Measurements from ENCODE around the gene SLC12A7.

DNA sequence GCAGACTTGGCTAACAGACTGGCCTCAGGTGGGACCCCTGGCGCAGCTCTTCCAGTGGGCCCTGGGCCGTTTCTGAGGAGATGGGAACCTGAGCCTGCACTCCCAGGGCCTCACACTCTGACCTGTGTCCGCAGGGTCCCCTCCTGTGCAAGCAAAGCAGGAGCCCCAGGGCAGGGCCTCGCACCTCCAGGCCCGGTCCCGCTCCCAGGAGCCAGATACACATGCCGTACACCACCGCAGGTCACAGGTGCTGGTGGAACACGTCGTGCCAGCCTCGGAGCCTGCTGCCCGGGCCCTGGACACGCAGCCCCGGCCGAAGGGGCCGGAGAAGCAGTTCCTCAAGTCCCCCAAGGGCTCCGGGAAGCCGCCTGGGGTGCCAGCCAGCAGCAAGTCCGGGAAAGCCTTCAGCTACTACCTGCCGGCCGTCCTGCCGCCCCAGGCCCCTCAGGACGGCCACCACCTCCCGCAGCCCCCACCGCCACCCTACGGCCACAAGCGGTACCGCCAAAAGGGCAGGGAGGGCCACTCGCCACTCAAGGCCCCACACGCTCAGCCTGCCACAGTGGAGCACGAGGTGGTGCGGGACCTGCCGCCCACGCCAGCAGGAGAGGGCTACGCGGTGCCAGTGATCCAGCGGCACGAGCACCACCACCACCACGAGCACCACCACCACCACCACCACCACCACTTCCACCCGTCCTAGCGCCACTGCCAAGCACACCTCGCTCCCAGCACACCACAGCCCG is 74.0 kb downstream of the SLC12A7 start:
- TF ChIP-seq, protein P1, sequence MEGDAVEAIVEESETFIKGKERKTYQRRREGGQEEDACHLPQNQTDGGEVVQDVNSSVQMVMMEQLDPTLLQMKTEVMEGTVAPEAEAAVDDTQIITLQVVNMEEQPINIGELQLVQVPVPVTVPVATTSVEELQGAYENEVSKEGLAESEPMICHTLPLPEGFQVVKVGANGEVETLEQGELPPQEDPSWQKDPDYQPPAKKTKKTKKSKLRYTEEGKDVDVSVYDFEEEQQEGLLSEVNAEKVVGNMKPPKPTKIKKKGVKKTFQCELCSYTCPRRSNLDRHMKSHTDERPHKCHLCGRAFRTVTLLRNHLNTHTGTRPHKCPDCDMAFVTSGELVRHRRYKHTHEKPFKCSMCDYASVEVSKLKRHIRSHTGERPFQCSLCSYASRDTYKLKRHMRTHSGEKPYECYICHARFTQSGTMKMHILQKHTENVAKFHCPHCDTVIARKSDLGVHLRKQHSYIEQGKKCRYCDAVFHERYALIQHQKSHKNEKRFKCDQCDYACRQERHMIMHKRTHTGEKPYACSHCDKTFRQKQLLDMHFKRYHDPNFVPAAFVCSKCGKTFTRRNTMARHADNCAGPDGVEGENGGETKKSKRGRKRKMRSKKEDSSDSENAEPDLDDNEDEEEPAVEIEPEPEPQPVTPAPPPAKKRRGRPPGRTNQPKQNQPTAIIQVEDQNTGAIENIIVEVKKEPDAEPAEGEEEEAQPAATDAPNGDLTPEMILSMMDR (IDR thresholded peaks at IDR 0.05) = no peak
- TF ChIP-seq POLR2A (IDR thresholded peaks at IDR 0.05) (no peak), POLR2AphosphoS5 (IDR thresholded peaks at IDR 0.05) (no peak)
